ENCODE results near the gene UBL4B.

GRCh38 chr1:110107867-110108469 is 4.3 kb upstream of the UBL4B start:
- TF ChIP-seq POLR2A (IDR thresholded peaks at IDR 0.05), result no peak
- no peak for TF ChIP-seq POLR2AphosphoS5 (IDR thresholded peaks at IDR 0.05)
- TF ChIP-seq, protein P1, sequence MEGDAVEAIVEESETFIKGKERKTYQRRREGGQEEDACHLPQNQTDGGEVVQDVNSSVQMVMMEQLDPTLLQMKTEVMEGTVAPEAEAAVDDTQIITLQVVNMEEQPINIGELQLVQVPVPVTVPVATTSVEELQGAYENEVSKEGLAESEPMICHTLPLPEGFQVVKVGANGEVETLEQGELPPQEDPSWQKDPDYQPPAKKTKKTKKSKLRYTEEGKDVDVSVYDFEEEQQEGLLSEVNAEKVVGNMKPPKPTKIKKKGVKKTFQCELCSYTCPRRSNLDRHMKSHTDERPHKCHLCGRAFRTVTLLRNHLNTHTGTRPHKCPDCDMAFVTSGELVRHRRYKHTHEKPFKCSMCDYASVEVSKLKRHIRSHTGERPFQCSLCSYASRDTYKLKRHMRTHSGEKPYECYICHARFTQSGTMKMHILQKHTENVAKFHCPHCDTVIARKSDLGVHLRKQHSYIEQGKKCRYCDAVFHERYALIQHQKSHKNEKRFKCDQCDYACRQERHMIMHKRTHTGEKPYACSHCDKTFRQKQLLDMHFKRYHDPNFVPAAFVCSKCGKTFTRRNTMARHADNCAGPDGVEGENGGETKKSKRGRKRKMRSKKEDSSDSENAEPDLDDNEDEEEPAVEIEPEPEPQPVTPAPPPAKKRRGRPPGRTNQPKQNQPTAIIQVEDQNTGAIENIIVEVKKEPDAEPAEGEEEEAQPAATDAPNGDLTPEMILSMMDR (IDR thresholded peaks at IDR 0.05), result no peak
- no peak for TF ChIP-seq EP300 (IDR thresholded peaks at IDR 0.05)

Measured in suprapubic skin (tissue), 4 donors.